Natural killer cell (primary cell): Measurements from ENCODE around the gene MYO1C. TPM values are rescaled to one million over a fixed set of nuclear protein-coding genes. Genes with fewer than 3 reads are reported as not detected.
"Not testable (repeated sequence)": the region's sequence is repeated elsewhere in the genome, so short reads cannot be mapped to it uniquely, and the experiment has no call there.

Source experiments
- ATAC-seq, 3 donors: fragments of 150-1000 bp in 2 of 3; fragments of 200-7000 bp in 1 of 3; cut with Tn5 transposase; 1 replicate in 1 of 3; 2 replicates in 2 of 3; pipeline ENCODE4 v1.10.0; 2021; ENCODE audit warnings: mild to moderate bottlenecking in 2 of 3, moderate library complexity in 2 of 3
- DNase-seq, 2 donors: peaks; one replicate each; pipeline versions ENCODE4 v3.0.0 to v3.0.0-alpha.2; 2013 to 2021; ENCODE audit warnings: mixed read lengths in 1 of 2
- H3K27ac ChIP-seq: one replicate; pipeline ENCODE4 v1.5.1; 2013; ENCODE audit warnings: mild to moderate bottlenecking, low read length
- H3K27me3 ChIP-seq: one replicate; pipeline ENCODE4 v1.6.1; 2013; ENCODE audit warnings: low read length; ENCODE audit not compliant: control insufficient read depth, insufficient read depth
- H3K36me3 ChIP-seq: one replicate; pipeline ENCODE4 v1.6.1; 2013; ENCODE audit warnings: low read length; ENCODE audit not compliant: control insufficient read depth, insufficient read depth
- H3K4me1 ChIP-seq: one replicate; pipeline ENCODE4 v1.6.1; 2013; ENCODE audit warnings: low read length; ENCODE audit not compliant: control insufficient read depth, insufficient read depth
- H3K4me3 ChIP-seq: one replicate; pipeline ENCODE4 v1.5.1; 2013; ENCODE audit warnings: low read length
- H3K9me3 ChIP-seq: one replicate; pipeline ENCODE4 v1.6.1; 2013; ENCODE audit warnings: low read length; ENCODE audit not compliant: control insufficient read depth, insufficient read depth
- H3K27ac Mint-ChIP-seq, 2 donors: one replicate each; pipeline ENCODE4 v1.8.0; 2022; ENCODE audit warnings: mild to moderate bottlenecking in 2 of 2, mixed read lengths in 2 of 2, moderate library complexity in 1 of 2
- H3K27me3 Mint-ChIP-seq, 2 donors: one replicate each; pipeline ENCODE4 v1.8.0; 2022; ENCODE audit warnings: low read depth in 2 of 2, mixed read lengths in 2 of 2
- H3K36me3 Mint-ChIP-seq: one replicate; pipeline ENCODE4 v1.8.0; 2022; ENCODE audit warnings: mixed read lengths
- H3K4me1 Mint-ChIP-seq, 2 donors: one replicate each; pipeline ENCODE4 v1.8.0; 2022; ENCODE audit warnings: mixed read lengths in 2 of 2
- H3K4me3 Mint-ChIP-seq: one replicate; pipeline ENCODE4 v1.8.0; 2022; ENCODE audit warnings: mild to moderate bottlenecking, moderate library complexity, mixed read lengths
- H3K9me3 Mint-ChIP-seq, 2 donors: one replicate each; pipeline ENCODE4 v1.8.0; 2022; ENCODE audit warnings: mixed read lengths in 2 of 2
- WGBS: methylation state at CpG from one replicate; pipeline ENCODE4 v1.1.7; 2013; ENCODE audit warnings: missing lambda C conversion rate; ENCODE audit not compliant: insufficient coverage; 5-methylcytosine and 5-hydroxymethylcytosine counted together
- intact Hi-C: fragments of 100-400 bp; cut with micrococcal nuclease; formaldehyde crosslinking; loops from one replicate; pipeline ENCODE4 v1.14.2; 2022
- total RNA-seq, 4 donors: library from RNA; stranded (reverse); fragments of 120-200 nt in 1 of 4; gene quantifications; one replicate each; pipeline versions ENCODE4 v1.2.3 to v1.2.4, GENCODE V29; 2013 to 2022
- TF ChIP-seq, protein P1 (sequence below): fragments of 200-600 bp; IDR thresholded peaks from one replicate; pipeline ENCODE4 v1.8.0; 2022; ENCODE audit warnings: antibody characterized with exemption

Gene MYO1C
- total RNA-seq, 3 donors from 2014 or later (not counting 1 experiment from before 2014, with no cell fraction given), result 4.0 to 39.6 (median 24.0) TPM

DNA sequence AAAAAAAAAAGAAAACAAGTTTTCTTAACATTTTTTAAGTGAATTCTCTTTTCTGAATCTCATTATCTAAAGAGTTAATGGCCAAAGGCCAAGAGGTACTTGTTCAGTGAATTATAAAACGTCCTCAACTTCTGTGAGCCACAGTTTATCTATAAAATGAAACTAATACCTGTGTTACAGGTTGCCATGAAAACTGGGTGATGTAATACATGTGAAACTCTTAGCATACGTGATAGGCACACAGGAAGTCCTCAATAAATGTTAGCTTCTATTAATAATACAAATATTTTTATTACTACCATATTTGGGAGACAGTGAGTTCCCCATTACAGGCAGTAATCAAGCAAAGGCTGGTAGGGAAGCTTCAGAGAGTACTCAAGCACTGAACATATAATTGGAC is 37.4 kb upstream of the MYO1C start:
- Histone ChIP-seq H3K9me3 (no peaks in the 10 kb centered on the region), H3K27me3 (no peaks in the 10 kb centered on the region), H3K36me3 (peaks cover 33% of the 10 kb centered on the region), H3K27ac (no peak overlapping the region), H3K4me3 (no peak overlapping the region), H3K4me1 (no peaks in the 10 kb centered on the region)
- Mint-ChIP-seq H3K36me3 (peaks cover 17% of the 10 kb centered on the region), H3K27ac (no peak overlapping the region), H3K4me3 (no peak overlapping the region), H3K27me3 (no peaks in the 10 kb centered on the region), H3K9me3 (no peaks in the 10 kb centered on the region), H3K4me1 (no peaks in the 10 kb centered on the region)
- ATAC-seq (no peak), DNase-seq (no peak)
- WGBS, result 100% methylated on average over 1 of the region's 2 CpGs
- intact Hi-C loops, result no loop called here
- TF ChIP-seq, protein P1, sequence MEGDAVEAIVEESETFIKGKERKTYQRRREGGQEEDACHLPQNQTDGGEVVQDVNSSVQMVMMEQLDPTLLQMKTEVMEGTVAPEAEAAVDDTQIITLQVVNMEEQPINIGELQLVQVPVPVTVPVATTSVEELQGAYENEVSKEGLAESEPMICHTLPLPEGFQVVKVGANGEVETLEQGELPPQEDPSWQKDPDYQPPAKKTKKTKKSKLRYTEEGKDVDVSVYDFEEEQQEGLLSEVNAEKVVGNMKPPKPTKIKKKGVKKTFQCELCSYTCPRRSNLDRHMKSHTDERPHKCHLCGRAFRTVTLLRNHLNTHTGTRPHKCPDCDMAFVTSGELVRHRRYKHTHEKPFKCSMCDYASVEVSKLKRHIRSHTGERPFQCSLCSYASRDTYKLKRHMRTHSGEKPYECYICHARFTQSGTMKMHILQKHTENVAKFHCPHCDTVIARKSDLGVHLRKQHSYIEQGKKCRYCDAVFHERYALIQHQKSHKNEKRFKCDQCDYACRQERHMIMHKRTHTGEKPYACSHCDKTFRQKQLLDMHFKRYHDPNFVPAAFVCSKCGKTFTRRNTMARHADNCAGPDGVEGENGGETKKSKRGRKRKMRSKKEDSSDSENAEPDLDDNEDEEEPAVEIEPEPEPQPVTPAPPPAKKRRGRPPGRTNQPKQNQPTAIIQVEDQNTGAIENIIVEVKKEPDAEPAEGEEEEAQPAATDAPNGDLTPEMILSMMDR, result no peak

GRCh38 chr17:1526876-1527275 is 34.4 kb upstream of the MYO1C start:
- H3K27me3 ChIP-seq, ATAC-seq, H3K36me3 Mint-ChIP-seq, H3K27ac ChIP-seq, H3K4me1 ChIP-seq, H3K9me3 ChIP-seq, H3K27me3 Mint-ChIP-seq, intact Hi-C loops, H3K4me3 ChIP-seq, H3K4me1 Mint-ChIP-seq, H3K27ac Mint-ChIP-seq, H3K4me3 Mint-ChIP-seq, H3K9me3 Mint-ChIP-seq: not testable (repeated sequence)
- H3K36me3 ChIP-seq, result peaks cover 18% of the 10 kb centered on the region
- DNase-seq, result peak in 1 of 2 donors; percentile 50
- WGBS, result 71% methylated on average over 3 of the region's 4 CpGs

DNA sequence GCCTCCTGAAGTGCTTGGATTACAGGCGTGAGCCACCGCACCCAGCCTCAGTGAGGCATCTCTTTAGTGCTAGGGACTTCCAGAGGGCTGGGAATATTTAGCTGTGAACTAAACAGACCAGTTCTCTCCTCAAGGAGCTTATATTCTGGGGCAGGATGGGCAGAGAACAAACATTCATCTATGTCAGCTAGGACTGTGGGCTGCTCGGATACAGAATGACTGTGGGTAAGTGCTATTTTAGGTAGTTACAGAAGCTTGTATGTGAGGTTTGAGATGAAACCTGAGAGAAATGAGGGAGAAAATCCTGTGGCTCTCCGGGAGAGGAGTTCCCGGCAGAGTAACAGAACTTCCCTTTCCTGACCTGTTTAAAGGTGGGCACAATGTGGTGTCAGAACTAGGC is 30.1 kb upstream of the MYO1C start:
- Mint-ChIP-seq H3K27ac (no peak overlapping the region), H3K36me3 (no peaks in the 10 kb centered on the region), H3K9me3 (no peaks in the 10 kb centered on the region), H3K4me1 (no peaks in the 10 kb centered on the region), H3K27me3 (no peaks in the 10 kb centered on the region), H3K4me3 (no peak overlapping the region)
- no peak overlapping the region for H3K27ac ChIP-seq
- no peaks in the 10 kb centered on the region for H3K27me3 ChIP-seq
- no peak for ATAC-seq
- peaks cover under 1% of the 10 kb centered on the region for H3K4me1 ChIP-seq
- intact Hi-C loops, result no loop called here
- TF ChIP-seq, protein P1, result no peak
- peaks cover 6% of the 10 kb centered on the region for H3K36me3 ChIP-seq
- no peak for DNase-seq
- WGBS, result 98% methylated on average over 5 of the region's 5 CpGs
- H3K9me3 ChIP-seq, result no peaks in the 10 kb centered on the region
- no peak overlapping the region for H3K4me3 ChIP-seq

GRCh38 chr17:1521086-1521640 is 28.7 kb upstream of the MYO1C start:
- 97% methylated on average over 9 of the region's 10 CpGs for WGBS
- no peaks in the 10 kb centered on the region for H3K9me3 Mint-ChIP-seq
- no peak overlapping the region for H3K27ac ChIP-seq
- ATAC-seq, result no peak
- no peak overlapping the region for H3K4me3 ChIP-seq
- H3K27ac Mint-ChIP-seq, result no peak overlapping the region
- H3K27me3 Mint-ChIP-seq, result no peaks in the 10 kb centered on the region
- H3K27me3 ChIP-seq, result no peaks in the 10 kb centered on the region
- H3K36me3 ChIP-seq, result peaks cover 6% of the 10 kb centered on the region
- H3K9me3 ChIP-seq, result no peaks in the 10 kb centered on the region
- H3K4me1 ChIP-seq, result peaks cover 9% of the 10 kb centered on the region
- TF ChIP-seq, protein P1, result no peak
- DNase-seq, result no peak
- intact Hi-C loops, result no loop called here
- H3K36me3 Mint-ChIP-seq, result no peaks in the 10 kb centered on the region
- no peak overlapping the region for H3K4me3 Mint-ChIP-seq
- no peaks in the 10 kb centered on the region for H3K4me1 Mint-ChIP-seq
